DMS 273 treated with DMSO at 0.1 percent for 48 hours (cell line): ENCODE data around the gene SLC25A21.
"Not testable (repeated sequence)": the region's sequence is repeated elsewhere in the genome, so short reads cannot be mapped to it uniquely, and the experiment has no call there.

Source experiments
- DNase-seq: peaks from one replicate; lab custom pipeline; 2025; lab: John Stamatoyannopoulos, UW

The SLC25A21 gene

GRCh38 chr14:37088356-37089215 lies 83.8 kb downstream of the SLC25A21 start:
- DNase-seq: no peak

GRCh38 chr14:37087520-37087919 lies 84.9 kb downstream of the SLC25A21 start:
- no peak for DNase-seq

- no peak for DNase-seq
These were observed 88.8 kb downstream of the SLC25A21 start for GRCh38 chr14:37083599-37083998.

GRCh38 chr14:37082449-37082848 lies 90.0 kb downstream of the SLC25A21 start:
- DNase-seq: no peak

GRCh38 chr14:37081856-37082255 lies 90.5 kb downstream of the SLC25A21 start:
- no peak for DNase-seq

GRCh38 chr14:37081218-37081617 lies 91.2 kb downstream of the SLC25A21 start:
- DNase-seq: no peak

GRCh38 chr14:37078131-37078530 lies 94.3 kb downstream of the SLC25A21 start:
- DNase-seq: no peak

- DNase-seq: not testable (repeated sequence)
These were observed 98.1 kb downstream of the SLC25A21 start for GRCh38 chr14:37074320-37074719.

- no peak for DNase-seq
These were observed 108.8 kb downstream of the SLC25A21 start for GRCh38 chr14:37063467-37064240.

- DNase-seq: no peak
These were observed 110.1 kb downstream of the SLC25A21 start for GRCh38 chr14:37062191-37062803.

GRCh38 chr14:37061697-37062096 lies 110.7 kb downstream of the SLC25A21 start:
- no peak for DNase-seq

GRCh38 chr14:37060496-37061260 lies 111.7 kb downstream of the SLC25A21 start:
- DNase-seq: no peak

- no peak for DNase-seq
These were observed 114.6 kb downstream of the SLC25A21 start for GRCh38 chr14:37057776-37058175.

- no peak for DNase-seq
These were observed 115.9 kb downstream of the SLC25A21 start for GRCh38 chr14:37056473-37056872.

- DNase-seq: no peak
These were observed 117.5 kb downstream of the SLC25A21 start for GRCh38 chr14:37054869-37055268.

- DNase-seq: no peak
These were observed 118.3 kb downstream of the SLC25A21 start for GRCh38 chr14:37054144-37054543.

- no peak for DNase-seq
These were observed 120.7 kb downstream of the SLC25A21 start for GRCh38 chr14:37051680-37052079.

GRCh38 chr14:37051153-37051552 lies 121.3 kb downstream of the SLC25A21 start:
- DNase-seq: no peak

GRCh38 chr14:37048666-37049071 lies 123.7 kb downstream of the SLC25A21 start:
- no peak for DNase-seq

- no peak for DNase-seq
These were observed 124.4 kb downstream of the SLC25A21 start for GRCh38 chr14:37047996-37048395.

- DNase-seq: no peak
These were observed 125.2 kb downstream of the SLC25A21 start for GRCh38 chr14:37047226-37047625.

- no peak for DNase-seq
These were observed 125.6 kb downstream of the SLC25A21 start for GRCh38 chr14:37046815-37047214.
